Karpas-422 (cell line): ENCODE data around the gene WNT7A. TPM values are rescaled to one million over a fixed set of nuclear protein-coding genes. Genes with fewer than 3 reads are reported as not detected.

ENCODE experiments used
- DNase-seq: peaks from one replicate; pipeline ENCODE4 v3.0.0-alpha.2; 2015
- H2AFZ ChIP-seq: fragments of 200-600 bp; sonication (generic); 2 replicates; pipeline ENCODE4 v1.6.1; 2014; ENCODE audit warnings: antibody characterized with exemption, low read length, mixed read lengths
- H3K27ac ChIP-seq: fragments of 200-600 bp; sonication (generic); 2 replicates; pipeline ENCODE4 v1.5.1; 2014; ENCODE audit warnings: mild to moderate bottlenecking, low read length, moderate library complexity
- H3K27me3 ChIP-seq: fragments of 200-600 bp; sonication (generic); 2 replicates; pipeline ENCODE4 v1.6.1; 2014; ENCODE audit warnings: low read length, mixed read lengths
- H3K36me3 ChIP-seq: fragments of 200-600 bp; sonication (generic); 2 replicates; pipeline ENCODE4 v1.6.1; 2014; ENCODE audit warnings: low read length, mixed read lengths; ENCODE audit not compliant: insufficient read depth
- H3K4me1 ChIP-seq: fragments of 200-600 bp; sonication (generic); 2 replicates; pipeline ENCODE4 v1.6.1; 2014; ENCODE audit warnings: mild to moderate bottlenecking, low read length, mixed read lengths
- H3K4me2 ChIP-seq: fragments of 200-600 bp; sonication (generic); 2 replicates; pipeline ENCODE4 v1.6.1; 2014; ENCODE audit warnings: low read length, low read depth, mild to moderate bottlenecking; ENCODE audit not compliant: poor library complexity, severe bottlenecking
- H3K4me3 ChIP-seq: fragments of 200-600 bp; sonication (generic); 2 replicates; pipeline ENCODE4 v1.5.1; 2014; ENCODE audit warnings: mild to moderate bottlenecking, antibody characterized with exemption, low read length, mixed read lengths
- H3K79me2 ChIP-seq: fragments of 200-600 bp; sonication (generic); 2 replicates; pipeline ENCODE4 v1.6.1; 2014; ENCODE audit warnings: mild to moderate bottlenecking, low read length, mixed read lengths
- H3K9ac ChIP-seq: fragments of 200-600 bp; sonication (generic); 2 replicates; pipeline ENCODE4 v1.6.0; 2014; ENCODE audit warnings: low read length
- H3K9me2 ChIP-seq: fragments of 200-600 bp; sonication (generic), shearing (Covaris generic); replicated peaks from 2 replicates; pipeline ENCODE4 v1.6.0; 2014; ENCODE audit warnings: mild to moderate bottlenecking, low read length, moderate library complexity; ENCODE audit not compliant: insufficient read depth
- H3K9me3 ChIP-seq: fragments of 300-700, 200-600 bp; sonication (generic); 2 replicates; pipeline ENCODE4 v1.6.1; 2014; ENCODE audit warnings: low read length, mixed read lengths
- H4K20me1 ChIP-seq: fragments of 200-600 bp; sonication (generic); 2 replicates; pipeline ENCODE4 v1.6.1; 2014; ENCODE audit warnings: mild to moderate bottlenecking, antibody characterized with exemption, low read length, low read depth; ENCODE audit not compliant: insufficient read depth
- total RNA-seq: library from RNA; depleted of rRNA; stranded (reverse); fragments of >200 nt; shearing (Covaris generic); gene quantifications from 2 replicates; pipeline ENCODE4 v1.2.3, GENCODE V29; 2014; ENCODE audit warnings: low replicate concordance

The WNT7A gene
- total RNA-seq, 1 experiment from 2014 or later, result not detected

DNA sequence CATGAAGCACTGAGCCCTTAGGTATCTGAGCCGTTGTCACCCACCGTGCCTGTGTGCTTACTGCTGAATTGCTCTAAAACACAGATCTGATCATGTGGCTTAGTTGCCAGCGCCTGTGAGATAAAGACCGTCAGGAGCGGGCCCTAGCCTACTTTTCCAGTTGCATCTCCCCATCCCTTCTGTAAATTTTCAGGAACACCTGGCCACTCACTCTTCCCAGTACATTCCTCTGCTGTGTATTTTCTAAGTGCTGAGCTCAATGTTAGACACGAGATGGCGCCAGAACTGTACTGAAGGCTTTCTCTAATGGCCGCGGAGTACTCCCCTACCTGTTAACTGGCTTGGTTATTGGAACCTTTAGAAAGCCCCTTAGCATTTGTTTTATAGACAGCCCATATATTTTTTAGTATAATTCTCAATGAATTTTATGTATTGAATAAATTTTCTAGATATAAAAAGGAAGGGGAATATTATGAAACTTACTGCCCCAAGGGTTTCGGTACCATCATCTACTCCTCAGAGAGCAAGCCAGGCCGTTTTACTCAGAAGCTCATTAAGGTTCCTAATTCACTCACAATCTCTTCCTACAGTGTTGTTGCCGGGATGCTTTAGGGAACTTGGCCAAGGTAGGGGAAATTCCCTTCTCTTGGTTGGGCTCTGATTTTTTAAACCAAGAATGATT, 16.7 kb upstream of the WNT7A start:
- peak; percentile 86 for DNase-seq
- Histone ChIP-seq H3K79me2 (no peaks in the 10 kb centered on the region), H3K4me1 (no peaks in the 10 kb centered on the region), H4K20me1 (0 out of 2 replicates have a peak, but pooled peaks cover 3% of the 10 kb centered on the region), H3K36me3 (no peaks in the 10 kb centered on the region), H3K9me2 (no peaks in the 10 kb centered on the region), H3K9me3 (peaks cover 5% of the 10 kb centered on the region; the same call in 1 of the 2 replicates), H3K27me3 (peaks cover 4% of the 10 kb centered on the region; the same call in 1 of the 2 replicates), H3K9ac (no peak overlapping the region), H3K27ac (no peak overlapping the region), H2AFZ (no peak overlapping the region), H3K4me3 (no peak overlapping the region), H3K4me2 (no peak overlapping the region)

DNA sequence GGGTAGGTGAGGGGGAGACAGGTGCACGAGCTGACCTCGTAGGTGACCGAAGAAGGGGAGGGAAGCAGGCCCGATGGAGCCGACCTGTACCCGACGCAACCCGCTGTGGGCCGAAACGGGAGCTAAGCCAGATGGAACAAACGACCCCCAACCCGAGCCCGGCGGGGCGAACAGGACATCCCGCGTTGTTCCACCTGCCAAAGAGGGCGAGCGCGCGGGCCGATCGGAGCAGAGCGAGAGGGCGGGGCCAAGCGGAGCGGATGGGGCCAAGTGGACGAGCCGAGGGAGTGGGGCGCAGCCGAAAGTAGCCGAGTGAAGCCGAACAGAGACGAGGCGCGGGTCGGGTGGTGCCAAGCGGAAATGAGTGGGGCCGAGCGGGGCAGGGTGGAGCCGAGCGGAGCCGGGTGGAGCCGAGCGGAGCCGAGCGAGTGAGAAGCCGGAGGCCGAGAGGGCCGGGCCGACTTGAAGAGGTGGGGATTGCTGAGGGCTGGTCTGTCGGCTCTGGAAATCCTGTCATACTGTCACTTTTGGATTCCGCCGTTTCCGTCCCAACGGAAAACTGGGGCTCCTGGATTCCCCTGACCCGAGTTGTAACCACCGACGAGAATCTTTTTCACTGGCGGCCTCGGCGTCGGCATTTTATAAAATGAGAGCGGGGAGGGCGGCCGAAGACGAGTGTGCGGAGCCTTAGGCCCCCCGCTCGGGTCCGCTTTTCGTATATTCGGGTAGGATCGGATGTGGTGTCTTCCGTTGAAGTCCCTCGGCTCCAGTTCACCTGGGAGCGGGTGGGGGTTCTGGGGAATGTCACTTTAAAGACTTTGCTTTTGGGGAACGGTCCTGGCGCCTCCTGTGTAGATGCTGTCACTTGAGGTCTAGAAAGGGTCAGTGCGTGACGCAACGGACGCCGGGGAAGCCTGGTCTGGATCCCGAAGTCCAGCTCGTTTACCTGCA, 15.6 kb upstream of the WNT7A start:
- Histone ChIP-seq H3K27me3 (peaks cover 3% of the 10 kb centered on the region; the same call in 1 of the 2 replicates), H3K27ac (no peak overlapping the region), H3K4me3 (no peak overlapping the region), H3K9me3 (no peaks in the 10 kb centered on the region), H3K4me1 (no peaks in the 10 kb centered on the region), H3K36me3 (no peaks in the 10 kb centered on the region), H4K20me1 (0 out of 2 replicates have a peak, but pooled peaks cover 3% of the 10 kb centered on the region), H3K9ac (peak overlapping the region; percentile 20; the same call in 1 of the 2 replicates), H3K4me2 (peak overlapping the region; percentile 15), H2AFZ (no peak overlapping the region), H3K79me2 (no peaks in the 10 kb centered on the region), H3K9me2 (no peaks in the 10 kb centered on the region)
- peak; percentile 70 for DNase-seq

DNA sequence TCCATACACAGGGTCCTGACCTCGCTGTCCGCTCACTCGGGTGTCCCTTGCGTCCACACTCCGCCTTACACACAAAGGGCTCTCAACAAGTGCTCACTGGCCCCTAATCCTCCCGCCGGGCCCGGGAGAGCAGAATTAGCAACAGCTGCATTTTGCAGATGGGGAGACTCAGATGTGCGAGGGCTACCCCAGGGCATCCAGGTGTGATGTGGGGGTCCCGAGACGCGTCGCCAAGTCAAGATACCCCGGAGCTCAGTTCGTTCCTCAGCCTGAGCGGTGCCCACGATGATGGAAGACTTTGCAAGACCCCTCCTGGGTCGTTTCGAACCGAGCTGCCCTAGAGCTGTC, 14.9 kb upstream of the WNT7A start:
- no peak overlapping the region for H3K9ac ChIP-seq
- no peak for DNase-seq
- H2AFZ ChIP-seq, result no peak overlapping the region
- no peak overlapping the region for H3K4me3 ChIP-seq
- no peaks in the 10 kb centered on the region for H3K79me2 ChIP-seq
- no peak overlapping the region for H3K27ac ChIP-seq
- no peaks in the 10 kb centered on the region for H3K9me3 ChIP-seq
- H3K4me2 ChIP-seq, result no peak overlapping the region
- H3K4me1 ChIP-seq, result no peaks in the 10 kb centered on the region
- H3K36me3 ChIP-seq, result no peaks in the 10 kb centered on the region
- no peaks in the 10 kb centered on the region for H3K9me2 ChIP-seq
- H3K27me3 ChIP-seq, result peaks cover 2% of the 10 kb centered on the region; the same call in 1 of the 2 replicates
- H4K20me1 ChIP-seq, result 0 out of 2 replicates have a peak, but pooled peaks cover 3% of the 10 kb centered on the region

DNA sequence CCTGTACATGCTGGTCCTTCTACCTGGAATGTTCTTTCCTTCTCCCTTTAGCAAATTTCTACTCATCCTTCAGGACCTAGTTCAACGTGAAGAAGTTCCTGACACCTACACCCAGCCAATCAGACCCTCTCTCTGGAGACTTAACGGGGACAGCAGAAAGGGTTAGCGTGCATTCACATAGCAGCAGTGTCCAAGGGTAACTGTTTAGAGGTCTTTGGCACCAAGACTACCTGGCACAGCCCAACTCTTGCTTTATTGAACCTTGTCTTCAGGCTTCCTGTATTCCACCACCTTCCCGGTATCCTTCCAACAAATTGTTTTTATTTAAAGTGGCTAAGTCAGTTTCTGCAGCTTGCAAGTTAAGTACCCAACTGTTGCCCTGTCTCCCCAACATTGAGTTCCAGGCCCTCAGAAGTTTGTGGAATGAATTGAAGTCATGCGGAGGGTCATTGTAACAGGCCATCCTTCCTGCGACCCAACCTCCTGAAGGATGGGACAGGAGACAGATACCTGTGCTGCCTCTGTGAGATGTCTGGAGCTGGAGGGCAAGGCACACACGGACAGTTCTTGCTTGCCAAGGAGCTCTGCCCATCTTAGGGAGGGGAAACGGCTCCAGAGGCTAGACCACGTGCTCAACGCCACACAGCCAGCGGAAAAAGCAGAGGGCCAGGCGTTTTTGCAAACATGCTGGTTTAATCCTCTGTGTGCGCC, 14.4 kb upstream of the WNT7A start:
- Histone ChIP-seq H3K4me1 (no peaks in the 10 kb centered on the region), H3K4me3 (no peak overlapping the region), H3K27ac (no peak overlapping the region), H2AFZ (no peak overlapping the region), H3K27me3 (peaks cover 2% of the 10 kb centered on the region; the same call in 1 of the 2 replicates), H4K20me1 (0 out of 2 replicates have a peak, but pooled peaks cover 3% of the 10 kb centered on the region), H3K4me2 (no peak overlapping the region), H3K9me2 (no peaks in the 10 kb centered on the region), H3K36me3 (no peaks in the 10 kb centered on the region), H3K9me3 (no peaks in the 10 kb centered on the region), H3K79me2 (no peaks in the 10 kb centered on the region), H3K9ac (no peak overlapping the region)
- DNase-seq, result no peak

DNA sequence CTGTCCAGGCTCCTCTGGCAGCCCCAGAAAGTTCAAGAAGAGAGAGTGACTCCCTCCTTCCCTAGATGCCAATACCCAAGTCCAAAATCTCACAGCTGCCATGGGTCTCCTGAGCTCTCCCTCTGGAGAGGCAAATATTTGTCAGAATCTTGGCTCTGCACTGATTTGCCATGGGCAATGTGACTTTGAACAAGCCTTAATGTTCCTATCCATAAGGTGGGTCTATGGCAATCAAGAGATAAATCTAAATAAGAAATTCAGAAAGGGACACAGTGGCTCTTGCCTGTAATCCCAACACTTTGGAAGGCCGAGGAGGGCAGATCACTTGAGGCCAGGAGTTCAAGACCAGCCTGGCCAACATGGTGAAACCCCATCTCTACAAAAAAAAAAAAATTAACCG, 12.4 kb upstream of the WNT7A start:
- Histone ChIP-seq H3K9ac (no peak overlapping the region), H3K79me2 (no peaks in the 10 kb centered on the region), H3K9me3 (no peaks in the 10 kb centered on the region), H2AFZ (no peak overlapping the region), H3K36me3 (no peaks in the 10 kb centered on the region), H3K27me3 (no peaks in the 10 kb centered on the region), H4K20me1 (0 out of 2 replicates have a peak, but pooled peaks cover 3% of the 10 kb centered on the region), H3K9me2 (no peaks in the 10 kb centered on the region), H3K4me3 (no peak overlapping the region), H3K4me1 (no peaks in the 10 kb centered on the region), H3K4me2 (no peak overlapping the region), H3K27ac (no peak overlapping the region)
- DNase-seq, result no peak

DNA sequence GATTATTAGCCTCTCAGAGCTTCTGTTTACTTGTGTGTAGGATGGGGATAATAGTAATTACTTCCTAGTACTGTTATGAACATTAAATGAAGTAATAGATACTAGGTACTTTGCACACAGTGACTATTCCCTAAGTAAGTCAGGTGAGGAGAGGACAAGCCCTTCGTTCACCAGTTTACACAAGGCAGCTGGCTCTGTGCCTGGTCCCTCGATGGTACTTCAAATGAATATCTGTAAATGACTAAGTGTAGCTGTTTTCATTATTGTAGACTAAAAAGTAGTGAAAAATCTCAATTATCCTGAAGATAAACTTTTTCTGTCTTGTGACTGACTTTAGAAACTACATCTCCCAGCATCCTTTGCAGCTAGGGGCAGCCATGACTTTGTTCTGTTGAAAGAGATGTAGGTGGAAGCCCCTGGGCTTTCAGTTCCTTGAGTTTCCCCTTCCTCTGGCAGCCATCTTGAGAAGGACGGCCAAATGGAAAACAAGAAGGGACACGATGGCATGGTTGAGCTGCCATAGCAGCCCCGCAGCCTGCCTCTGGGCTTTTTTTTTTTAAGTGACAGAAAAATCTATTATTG, 11.7 kb upstream of the WNT7A start:
- Histone ChIP-seq H3K4me3 (no peak overlapping the region), H3K36me3 (no peaks in the 10 kb centered on the region), H3K9ac (no peak overlapping the region), H3K4me2 (no peak overlapping the region), H3K79me2 (no peaks in the 10 kb centered on the region), H3K4me1 (no peaks in the 10 kb centered on the region), H4K20me1 (0 out of 2 replicates have a peak, but pooled peaks cover 3% of the 10 kb centered on the region), H3K9me2 (no peaks in the 10 kb centered on the region), H3K27me3 (no peaks in the 10 kb centered on the region), H3K27ac (no peak overlapping the region), H3K9me3 (no peaks in the 10 kb centered on the region), H2AFZ (0 out of 2 replicates have a peak overlapping the region, but pooled peaks have one; percentile 58)
- DNase-seq, result peak; percentile 56

DNA sequence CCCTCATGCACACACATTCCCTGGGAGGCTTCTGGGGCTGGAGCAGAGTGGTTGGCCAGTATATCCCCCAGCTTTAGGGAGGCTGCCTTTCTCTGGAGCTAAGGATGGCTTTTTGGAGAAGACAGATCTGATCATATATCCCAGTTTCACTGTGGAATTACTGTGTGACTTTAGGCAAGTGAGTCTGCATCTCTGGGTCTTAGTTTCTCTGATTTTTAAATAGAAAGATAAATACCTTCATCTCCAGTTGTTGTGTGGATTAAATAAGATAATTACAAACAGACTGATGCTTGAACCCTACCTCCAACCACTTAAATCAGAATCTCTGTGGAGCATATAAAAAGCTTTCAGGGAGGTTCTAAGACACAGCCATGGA, 11.1 kb upstream of the WNT7A start:
- Histone ChIP-seq H4K20me1 (no peaks in the 10 kb centered on the region), H3K9me2 (no peaks in the 10 kb centered on the region), H3K9ac (no peak overlapping the region), H3K27me3 (no peaks in the 10 kb centered on the region), H3K4me2 (no peak overlapping the region), H3K27ac (no peak overlapping the region), H2AFZ (no peak overlapping the region), H3K4me3 (no peak overlapping the region), H3K4me1 (no peaks in the 10 kb centered on the region), H3K9me3 (no peaks in the 10 kb centered on the region), H3K79me2 (no peaks in the 10 kb centered on the region), H3K36me3 (no peaks in the 10 kb centered on the region)
- DNase-seq, result no peak
